GM18519 (cell line): ENCODE data around the gene HNRNPLL.

ENCODE experiments used
- ATAC-seq: cut with Tn5 transposase; IDR thresholded peaks from one replicate; pipeline ENCODE4 v1.9.1; 2021; ENCODE audit warnings: mild to moderate bottlenecking, moderate library complexity; ENCODE audit not compliant: unreplicated experiment, low FRiP score

The HNRNPLL gene

DNA sequence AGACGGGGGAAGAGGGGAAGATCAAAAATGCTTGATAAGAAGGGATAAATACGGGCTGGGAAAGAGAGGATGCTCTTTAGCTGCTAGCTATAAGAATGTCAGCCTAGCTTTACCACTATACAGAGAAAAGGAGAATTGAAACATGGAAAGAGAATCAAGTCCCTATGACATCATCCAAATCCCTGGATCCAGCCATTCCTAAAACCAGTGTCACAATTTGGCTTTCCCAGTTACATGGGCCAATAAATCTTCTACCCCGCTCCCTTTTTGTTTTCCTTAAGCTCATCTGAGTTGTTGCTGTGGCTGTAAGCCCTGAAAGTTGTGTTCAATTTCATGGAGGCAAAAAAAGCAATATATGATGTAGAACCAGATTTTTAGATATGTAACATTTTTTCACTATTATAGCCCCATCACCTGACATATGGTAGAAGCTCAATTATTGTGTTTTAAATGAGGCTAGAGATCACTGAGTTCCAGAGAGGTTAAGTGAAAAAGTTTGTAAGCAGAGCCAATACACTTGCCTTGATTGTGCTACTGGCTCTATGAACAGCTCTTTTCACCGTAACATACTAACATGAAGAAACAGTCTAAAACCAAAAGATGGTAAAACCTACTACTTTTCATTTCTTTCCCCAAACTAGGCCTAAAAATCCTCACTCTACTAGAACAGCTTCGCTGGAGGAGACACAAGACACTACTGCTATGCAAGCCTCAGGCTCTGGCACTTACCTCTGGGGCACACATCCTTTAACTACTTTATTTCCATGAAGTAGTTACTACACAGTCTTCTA lies 4.3 kb downstream of the HNRNPLL start:
- no peak for ATAC-seq

DNA sequence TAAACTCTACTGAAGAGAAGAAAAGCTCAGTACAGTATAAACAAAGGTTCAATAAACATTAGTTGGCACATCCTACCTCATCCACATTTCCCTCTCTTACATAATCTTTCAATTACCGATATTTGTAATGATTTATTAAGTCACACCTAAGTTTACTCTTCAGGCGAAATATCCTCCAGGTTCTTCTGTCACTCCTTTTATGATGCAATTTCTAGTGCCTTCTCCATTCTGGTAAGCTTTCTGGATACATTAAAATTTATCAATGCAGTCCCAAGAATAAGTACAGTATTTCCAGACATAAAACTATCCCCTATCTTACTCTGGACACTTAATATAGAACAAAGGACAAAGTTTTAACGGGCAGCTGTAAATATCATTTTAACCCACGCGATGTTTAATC lies 5.6 kb downstream of the HNRNPLL start:
- no peak for ATAC-seq

- ATAC-seq, result no peak
Measured at GRCh38 chr2:38596229-38596628, 6.5 kb downstream of the HNRNPLL start.

GRCh38 chr2:38592951-38593350 lies 9.8 kb downstream of the HNRNPLL start:
- ATAC-seq, result no peak

GRCh38 chr2:38591152-38591551 lies 11.6 kb downstream of the HNRNPLL start:
- no peak for ATAC-seq

- ATAC-seq, result no peak
Measured at GRCh38 chr2:38590053-38590452, 12.7 kb downstream of the HNRNPLL start.

DNA sequence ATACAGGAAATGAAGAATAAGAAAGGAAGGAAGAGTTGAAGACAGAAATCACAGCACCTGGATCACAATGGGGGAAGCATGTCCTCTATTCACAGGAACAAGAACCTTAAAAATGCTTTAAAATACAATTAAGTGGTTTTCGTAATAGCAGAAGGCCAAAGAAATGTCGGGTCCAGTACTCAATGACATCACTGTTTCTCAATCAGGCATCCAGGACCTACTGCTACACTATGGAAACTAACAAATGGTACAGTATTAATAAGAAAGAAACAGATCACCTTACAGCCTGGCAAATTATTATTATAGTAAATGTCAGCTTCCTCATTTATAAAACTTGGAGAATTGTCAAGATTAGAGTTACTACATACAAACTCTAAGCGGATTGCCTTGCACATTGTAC lies 15.8 kb downstream of the HNRNPLL start:
- no peak for ATAC-seq

DNA sequence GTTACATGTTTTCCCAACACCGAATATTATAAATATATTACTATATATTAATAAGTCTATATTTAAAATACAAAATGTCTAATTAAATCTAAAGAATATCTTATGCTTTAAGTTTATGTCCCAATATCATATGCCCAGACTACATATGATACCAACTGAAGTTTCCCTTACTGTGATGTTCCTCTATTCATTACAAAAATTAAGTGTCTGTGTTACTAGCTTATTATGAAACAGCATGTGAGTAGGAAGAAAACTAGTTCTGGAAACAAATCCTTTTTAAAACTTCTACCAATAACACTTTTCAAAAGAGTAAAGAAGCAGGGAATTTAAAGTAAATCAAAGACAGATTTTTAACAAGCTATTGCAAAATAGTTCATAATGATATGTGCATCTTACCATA lies 17.8 kb downstream of the HNRNPLL start:
- no peak for ATAC-seq

DNA sequence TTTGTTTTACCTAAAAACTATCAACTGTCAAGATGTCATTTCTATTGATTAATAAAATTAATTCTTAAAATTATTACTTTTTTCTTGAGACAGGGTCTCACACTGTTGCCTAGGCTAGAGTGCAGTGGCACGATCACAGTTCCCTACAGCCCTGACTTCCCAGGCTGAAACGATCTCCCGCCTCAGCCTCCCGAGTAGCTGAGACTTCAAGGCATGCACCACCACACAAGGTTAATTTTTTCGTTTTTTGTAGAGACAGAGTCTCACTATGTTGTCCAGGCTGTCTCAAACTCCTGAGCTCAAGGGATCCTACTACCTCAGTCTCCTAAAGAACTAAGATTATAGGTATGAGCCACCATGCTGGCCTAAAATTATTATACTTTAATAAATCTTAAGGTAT lies 18.7 kb downstream of the HNRNPLL start:
- no peak for ATAC-seq

DNA sequence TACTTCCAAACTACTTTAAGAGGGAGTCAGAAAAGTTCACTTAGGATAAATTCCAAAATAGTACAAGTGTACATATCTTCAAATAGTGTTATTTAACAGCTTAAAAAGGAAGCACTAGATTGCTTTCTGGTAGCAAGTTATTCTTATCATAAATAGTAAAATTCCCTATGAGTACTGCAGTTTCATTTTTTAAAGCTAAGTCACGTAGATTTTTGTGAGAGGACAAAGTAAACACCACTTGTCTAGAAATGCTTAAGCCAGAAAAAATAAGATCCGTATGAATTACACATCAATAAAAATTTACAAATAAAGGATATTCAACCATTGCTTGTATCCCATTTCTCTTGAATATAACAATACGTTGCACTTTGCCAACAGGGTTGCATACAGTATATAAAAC lies 19.2 kb downstream of the HNRNPLL start:
- ATAC-seq, result no peak

- no peak for ATAC-seq
Measured at GRCh38 chr2:38581193-38582147, 21.3 kb downstream of the HNRNPLL start.

DNA sequence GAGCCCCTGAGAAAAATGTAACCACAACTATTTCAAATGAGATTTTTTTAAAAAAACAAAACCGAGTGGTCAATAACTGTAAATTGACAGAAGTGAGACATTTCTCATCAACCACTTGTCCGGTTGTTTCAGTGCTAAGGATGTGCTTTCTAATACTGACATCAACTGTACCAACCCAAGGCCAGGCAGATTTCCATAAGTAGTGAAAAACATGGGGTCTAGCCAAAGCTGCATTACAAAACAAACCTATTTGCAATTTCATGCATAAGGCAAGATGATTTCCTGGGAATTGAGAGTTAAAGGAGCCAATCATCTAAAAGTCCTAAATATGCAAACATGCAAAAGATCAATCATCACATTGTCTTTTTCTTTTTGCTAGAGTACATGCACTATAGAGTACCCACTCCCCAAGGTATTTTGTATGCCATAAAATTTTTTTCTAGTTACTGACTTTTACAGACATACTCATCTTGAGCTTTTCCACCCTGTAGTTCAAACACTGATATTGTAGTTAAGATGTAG lies 22.6 kb downstream of the HNRNPLL start:
- no peak for ATAC-seq

DNA sequence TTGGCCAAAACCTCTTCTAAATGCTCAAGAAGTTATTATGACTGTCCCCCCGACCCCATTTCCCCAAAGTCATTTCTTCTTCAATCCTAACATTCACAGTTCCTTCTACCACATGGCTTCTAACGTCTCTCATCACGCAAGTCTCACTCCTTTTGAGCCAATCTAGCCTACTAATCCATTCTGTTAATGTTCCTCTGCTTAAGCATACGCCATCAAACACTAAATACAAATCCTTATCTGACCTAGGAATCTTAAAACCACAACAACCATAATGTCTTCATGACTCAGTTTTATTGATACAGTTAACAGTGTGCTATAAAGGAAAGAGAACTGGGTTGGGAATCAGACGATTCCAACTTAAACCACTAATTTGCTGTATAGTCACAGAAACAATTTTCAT lies 23.9 kb downstream of the HNRNPLL start:
- ATAC-seq, result no peak

DNA sequence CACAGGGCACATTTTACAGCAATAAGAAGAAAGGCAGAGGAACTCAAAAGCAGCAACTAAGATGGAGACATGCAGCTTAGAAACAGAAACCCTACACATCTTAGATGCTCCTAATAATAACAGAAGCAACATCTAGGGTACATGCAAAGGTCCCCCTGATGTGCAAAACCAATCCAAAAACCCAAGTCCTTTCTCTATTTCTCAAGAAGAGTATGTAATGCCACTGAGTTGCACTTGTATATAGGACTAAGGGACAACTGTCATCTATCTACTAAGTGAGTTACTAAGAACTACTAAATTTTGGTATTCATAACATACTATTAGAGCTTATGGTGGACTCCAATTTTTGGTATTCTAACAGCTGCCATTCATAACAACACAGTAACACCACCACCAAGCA lies 28.4 kb downstream of the HNRNPLL start:
- no peak for ATAC-seq

GRCh38 chr2:38572167-38572566 lies 30.6 kb downstream of the HNRNPLL start:
- ATAC-seq, result no peak

DNA sequence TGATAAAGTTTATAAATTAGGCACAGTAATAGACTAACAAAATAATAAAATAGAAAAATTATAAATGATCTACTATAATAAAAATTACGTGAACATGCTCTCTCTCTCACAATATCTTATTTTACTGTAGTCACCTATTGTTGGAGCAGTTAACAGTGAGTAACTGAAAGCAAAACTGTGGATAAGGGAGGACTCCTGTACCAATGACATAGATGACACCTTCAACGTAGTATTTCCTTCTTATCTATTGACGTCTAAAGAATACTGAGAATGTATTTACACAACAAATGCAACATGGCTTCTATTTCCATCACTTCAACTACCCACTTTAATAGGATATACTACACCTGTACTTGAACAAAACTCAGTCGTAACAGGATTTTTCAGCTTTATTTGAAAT lies 31.5 kb downstream of the HNRNPLL start:
- no peak for ATAC-seq

DNA sequence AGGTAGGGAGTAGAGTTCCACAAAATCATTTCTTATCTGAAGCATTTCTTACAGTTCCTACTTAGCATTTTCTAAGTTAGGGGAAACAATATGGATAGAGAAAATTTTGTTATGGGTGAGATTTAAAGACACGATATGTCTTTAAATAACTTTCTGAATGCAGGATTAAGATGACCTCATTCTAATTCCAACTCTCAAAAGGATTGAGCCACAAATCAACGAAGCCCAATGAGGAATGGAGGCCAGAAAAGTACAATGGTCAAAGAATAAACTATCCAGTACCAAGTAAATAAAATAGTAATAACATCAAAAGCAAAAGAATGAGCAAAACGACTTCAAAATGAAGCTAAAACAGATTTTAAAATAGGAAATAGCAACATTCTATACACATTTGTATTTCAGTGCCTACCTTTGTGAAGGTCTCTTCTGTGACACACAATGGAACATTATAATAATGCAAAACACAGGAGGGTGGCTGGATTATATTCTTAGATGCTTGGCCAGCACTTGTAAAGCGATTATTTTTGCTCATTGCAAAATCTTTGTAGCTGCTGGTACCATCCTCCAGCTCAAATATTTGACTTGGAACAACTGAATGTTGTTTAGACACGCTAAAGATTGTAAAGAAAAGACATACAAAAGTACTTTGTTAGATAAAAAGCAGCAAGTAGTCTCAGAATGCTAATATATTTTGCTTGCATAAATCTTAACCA lies 33.8 kb downstream of the HNRNPLL start:
- ATAC-seq, result no peak

GRCh38 chr2:38565333-38565732 lies 37.4 kb downstream of the HNRNPLL start:
- no peak for ATAC-seq

GRCh38 chr2:38561691-38562090 lies 41.0 kb downstream of the HNRNPLL start:
- no peak for ATAC-seq

DNA sequence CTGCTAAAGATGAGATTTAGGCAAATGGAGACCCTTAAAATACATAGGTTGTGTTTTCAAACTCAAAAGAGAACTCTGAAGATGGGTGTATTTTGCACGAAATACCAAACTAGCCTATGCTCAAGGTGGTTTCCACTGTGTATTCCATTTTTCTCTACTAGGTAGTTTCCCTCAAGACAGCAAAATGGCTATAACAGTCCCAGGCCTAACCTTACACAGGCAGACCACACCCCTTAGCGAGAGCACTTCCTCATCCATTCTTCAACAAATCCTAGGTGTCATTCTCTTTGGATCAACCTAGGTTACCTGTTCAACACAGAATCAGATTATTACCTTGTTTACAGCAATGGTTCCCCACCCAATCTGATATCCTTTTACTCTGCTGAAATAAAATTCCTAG lies 42.6 kb downstream of the HNRNPLL start:
- no peak for ATAC-seq

DNA sequence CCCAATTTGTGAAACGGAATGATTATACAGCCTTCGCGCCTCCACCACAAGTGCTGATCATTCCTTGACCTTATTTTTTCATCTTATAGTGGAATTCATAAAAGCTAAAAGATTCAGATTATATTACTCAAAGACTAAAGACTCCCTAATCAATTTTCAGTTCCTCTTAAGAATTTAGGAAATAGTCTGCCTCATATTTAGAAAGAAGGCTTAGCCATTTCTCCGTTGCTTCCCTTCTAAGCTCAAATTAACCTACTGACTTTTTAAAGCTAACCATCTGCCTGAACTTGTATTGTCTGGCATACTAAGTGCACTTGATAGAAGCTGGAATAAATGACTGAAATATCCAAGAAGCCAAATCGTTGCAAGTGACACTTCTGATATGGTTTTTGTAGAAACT lies 44.7 kb downstream of the HNRNPLL start:
- no peak for ATAC-seq
